Stimulated activated CD8-positive, alpha-beta memory T cell treated with anti-CD3 and anti-CD28 coated beads, Interleukin-7, amount 100 ng/mL, for 48 hours (primary cell): ENCODE data around the gene PTPN20.
A peak's percentile ranks its signal among the peaks of the same experiment; 100 is the strongest.

Experiments used
- DNase-seq, 2 donors: peaks; one replicate each; pipeline ENCODE4 v3.0.0-alpha.2; 2020; ENCODE audit warnings: low read depth in 1 of 2; ENCODE audit errors: extremely low read depth in 1 of 2

The PTPN20 gene

DNA sequence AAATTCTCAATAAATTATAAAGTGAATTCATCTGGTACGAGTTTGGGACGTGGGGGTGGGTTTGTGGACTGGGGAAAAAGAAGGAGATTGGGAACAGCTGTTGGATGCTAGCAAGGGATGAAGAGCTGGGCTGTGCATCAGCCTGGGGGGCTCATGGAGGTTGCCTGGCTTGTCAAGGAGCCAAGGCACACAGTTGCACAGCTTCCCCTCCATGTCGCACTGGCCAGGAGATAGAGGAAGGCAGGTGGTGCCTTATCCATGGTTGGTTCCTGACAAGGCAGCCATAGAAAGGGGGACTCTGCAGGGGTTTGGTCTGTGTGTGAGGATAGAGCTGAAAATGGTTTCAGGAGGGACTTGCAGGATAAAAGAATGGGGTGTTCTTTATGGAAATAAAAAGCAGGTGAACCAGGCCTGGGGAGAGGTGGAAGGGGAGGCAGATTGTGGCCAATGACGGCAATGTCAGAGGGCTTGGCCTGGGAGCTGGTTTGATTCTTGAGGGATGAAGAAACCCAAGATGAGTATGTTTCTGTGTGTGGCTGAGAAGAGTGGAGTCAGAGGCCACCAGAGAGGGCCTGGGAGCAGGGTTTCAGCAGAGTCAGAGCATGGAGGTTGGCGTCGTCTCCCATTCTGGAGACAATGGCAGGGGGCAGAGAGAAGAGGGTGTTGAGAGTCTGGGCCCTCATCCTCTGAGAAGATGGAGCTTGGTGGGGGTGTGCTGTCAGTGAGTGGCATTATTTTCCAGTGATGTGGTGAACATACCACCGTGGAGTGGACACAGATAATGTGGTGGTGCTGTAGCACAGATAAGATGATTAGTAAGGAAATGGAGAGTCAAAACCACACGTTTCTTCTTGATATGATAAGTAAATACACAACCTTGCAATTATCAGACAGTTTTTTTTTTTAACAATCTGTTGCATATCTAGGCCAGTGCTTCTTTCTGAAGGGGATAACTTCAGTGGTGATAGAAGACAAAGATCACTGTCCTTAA lies 108.2 kb downstream of the PTPN20 start:
- DNase-seq = no peak

DNA sequence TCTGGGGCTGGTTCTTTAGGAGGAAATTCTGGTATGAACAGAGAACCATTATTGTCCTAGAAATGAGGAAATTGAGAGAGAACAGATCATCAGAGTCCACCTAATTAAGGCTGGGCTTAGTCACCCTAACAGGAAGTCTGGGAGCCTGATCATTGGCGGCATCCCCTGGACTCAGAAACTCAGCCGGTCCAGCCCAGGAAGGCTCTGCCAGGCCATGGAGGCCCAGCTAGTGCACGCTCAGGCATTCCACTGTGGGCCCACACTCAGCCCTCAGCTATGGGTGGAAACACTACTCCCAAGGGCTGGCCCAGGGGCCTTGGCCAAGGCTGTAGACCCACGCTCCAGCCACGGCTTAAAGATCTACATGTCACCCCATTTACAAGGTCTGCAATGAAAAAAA lies 109.2 kb downstream of the PTPN20 start:
- DNase-seq = no peak

DNA sequence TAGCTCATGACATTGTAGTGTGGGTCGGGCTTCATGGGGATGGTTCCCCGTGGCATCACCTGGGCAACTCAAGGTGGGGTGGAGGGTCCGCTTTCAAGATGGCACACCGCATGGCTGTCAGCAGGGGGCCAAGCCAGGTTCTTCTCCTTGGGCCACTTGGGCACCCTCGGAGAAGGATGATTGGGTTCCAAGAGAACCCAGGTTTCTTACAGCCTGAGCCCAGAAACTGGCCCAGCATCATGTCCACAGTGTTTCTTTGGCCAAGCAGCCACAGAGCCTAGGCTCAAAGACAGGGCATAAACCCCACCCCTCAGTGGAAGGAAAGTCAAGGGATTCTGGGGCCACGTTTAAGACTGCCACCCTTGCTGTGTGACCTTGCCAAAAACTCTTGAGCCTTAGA lies 110.6 kb downstream of the PTPN20 start:
- DNase-seq = no peak

DNA sequence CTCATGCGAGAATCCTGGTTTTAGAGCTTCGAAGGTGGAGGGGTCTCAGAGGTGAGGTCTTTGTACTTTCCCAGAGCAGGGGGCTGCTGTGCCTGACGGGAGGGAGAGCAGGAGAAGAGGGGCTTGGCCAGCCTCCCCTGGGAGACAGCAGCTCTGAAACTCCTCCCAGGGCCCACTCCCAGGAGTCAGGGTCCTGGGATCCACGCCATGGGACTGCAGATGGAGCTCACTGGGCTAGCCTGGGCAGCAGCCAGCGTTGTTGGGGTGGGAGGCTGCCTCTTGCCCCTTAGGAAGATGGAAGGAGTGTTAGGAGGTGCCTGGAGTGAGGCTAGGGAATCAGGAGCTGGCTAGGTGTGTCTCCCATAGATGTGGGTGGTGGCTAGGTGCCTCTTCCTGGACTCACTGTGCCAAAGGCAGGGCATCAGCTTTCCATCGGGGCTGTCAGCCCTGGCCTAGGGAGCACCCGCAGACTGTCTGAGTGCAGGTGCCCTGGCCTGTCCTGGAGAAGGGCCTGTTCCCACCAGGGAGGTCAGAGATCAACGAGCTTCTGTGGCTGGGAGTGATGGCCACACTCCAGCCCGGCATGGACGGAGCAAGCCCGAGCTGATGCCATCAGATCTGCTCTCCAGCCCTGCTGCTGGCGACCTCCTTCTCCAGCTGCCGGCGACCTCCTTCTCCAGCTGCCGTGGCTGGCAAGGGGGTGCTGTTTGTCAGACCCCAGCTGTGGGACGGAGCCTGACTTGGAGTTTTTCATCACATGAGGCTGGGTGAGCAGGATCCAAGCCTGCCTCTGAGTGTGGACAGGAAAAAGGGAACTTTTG lies 111.3 kb downstream of the PTPN20 start:
- no peak for DNase-seq

DNA sequence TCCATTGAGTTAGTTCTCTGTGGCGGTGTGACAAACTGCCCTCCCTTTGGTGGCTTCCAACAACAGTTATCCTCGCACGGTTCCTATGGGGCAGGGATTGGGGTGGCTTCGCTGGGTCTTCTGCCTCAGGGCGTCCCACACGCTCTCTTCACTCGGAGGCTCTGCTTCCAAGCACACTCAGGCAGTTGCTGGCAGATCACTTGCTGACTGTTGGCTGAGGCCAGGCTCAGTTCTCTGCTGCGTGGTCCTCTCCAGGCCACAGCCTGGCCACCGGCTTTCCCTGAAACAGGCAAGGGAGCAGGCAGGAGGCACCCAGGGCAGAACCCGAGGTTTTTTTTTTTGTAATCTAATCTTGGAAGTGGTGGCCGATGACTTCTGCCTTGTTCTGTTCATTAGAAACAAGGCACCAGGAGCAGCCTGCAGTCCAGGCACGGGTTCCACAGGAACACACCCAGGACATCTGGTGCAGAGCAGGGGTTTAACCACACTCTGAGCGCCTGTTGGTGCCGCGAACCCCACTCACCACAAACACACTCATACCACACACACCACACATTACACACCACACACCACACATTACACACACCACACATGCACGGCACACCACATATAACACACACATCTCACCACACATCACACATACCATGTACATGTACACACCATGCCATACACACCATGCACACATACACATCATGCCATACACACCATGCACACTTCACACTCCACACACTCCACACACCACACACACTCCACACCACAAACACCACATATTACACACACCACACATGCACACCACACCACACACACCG lies 112.2 kb downstream of the PTPN20 start:
- DNase-seq = no peak

DNA sequence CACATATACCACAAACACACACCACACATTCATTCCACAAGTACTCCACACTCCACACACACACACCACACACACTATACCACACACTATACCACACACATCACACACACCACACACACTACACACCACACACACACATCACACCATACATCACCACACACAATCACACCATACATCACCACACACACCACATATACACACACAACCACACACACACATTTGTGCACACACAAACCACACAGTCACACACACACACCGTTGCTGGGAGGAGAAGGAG lies 112.8 kb downstream of the PTPN20 start:
- no peak for DNase-seq

DNA sequence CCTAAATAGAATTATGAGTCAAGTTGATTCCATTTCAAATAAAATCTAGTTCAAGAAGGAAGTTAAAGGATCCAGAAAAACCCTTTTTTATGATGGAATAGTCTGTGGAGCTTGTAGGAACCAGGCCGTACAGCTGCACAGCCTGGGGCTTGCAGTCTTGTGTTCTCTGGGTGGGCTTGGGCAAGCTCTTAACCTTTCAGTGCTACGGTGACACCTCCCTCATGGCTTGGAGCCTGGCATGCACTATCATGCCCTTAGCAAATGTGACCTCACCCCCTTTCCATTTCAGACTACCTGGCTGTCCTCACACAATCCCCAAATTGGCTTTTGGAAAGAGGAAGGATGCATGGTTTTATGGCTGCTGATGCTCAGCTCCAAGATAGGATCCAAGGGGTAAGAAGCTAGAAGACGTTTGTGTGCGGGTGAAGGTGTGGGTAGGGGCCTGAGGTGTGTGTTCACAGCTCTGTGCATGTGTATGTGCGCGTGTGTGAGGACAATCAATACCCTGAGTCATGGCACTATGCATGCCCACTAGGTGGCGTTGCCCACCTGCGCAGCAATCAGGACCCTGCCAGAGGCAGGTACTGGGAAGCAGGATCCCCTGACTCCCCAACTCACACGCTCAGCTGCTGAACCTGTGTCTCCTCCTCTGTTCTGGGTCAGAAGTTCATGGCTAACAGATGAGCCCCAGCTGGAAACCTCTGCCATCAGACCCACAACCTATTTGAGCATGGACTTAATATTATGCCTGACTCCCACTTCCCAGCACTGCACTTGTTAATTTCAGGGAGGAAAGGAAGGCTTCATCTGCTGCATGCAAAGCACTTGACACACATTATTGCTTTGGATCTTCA lies 113.4 kb downstream of the PTPN20 start:
- peak; percentile 36 to 47 for DNase-seq

DNA sequence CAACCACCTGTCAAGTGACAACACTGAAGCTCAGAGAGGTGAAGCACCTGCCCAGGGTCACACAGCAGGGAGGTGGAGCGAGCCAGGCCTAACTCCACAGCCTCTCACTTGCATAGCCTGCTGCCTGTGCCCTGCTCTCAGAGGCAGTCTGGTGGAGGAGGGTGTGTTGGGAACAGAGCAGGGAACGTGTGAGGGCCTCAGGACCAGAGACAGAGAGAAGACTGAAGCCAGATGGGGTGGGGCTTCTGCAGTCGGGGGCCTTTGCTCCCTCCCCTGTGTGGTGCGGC lies 114.0 kb downstream of the PTPN20 start:
- no peak for DNase-seq

DNA sequence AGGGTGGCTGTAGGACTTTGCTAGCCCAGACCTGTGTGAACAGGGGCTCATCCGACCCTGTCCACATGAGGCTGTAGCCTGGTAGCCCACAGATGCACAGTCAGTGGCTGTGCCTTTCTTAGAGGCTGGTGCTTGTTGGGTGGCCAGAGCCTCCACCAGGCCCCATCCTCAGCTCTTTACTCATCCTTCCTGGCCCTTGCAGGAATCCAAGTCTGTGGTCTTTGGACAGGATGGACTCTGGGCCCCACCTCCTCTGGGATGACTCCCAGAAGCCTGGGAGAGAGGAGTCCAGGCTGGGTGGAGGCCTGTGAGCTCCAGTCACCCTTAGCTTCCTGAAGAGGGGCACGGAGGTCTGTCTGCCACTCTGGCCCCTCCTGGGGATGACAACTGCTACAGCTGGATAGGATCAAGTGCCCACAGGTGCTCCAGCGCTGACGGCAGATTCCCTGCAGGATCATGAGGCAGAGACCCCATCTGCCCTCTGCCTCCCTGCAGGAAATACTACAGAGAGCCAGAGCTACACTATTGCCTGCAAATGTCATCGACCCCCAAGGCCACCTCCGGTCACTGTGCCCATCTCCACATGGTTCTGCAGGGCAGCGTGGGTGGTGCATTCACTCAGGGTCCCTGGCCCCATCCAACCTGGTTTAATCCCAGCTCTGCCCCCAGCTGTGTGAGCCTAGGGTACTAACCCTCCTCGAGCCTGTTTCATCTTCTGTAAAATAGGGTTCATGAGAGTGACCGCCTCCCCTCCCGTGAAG lies 114.5 kb downstream of the PTPN20 start:
- DNase-seq = no peak

DNA sequence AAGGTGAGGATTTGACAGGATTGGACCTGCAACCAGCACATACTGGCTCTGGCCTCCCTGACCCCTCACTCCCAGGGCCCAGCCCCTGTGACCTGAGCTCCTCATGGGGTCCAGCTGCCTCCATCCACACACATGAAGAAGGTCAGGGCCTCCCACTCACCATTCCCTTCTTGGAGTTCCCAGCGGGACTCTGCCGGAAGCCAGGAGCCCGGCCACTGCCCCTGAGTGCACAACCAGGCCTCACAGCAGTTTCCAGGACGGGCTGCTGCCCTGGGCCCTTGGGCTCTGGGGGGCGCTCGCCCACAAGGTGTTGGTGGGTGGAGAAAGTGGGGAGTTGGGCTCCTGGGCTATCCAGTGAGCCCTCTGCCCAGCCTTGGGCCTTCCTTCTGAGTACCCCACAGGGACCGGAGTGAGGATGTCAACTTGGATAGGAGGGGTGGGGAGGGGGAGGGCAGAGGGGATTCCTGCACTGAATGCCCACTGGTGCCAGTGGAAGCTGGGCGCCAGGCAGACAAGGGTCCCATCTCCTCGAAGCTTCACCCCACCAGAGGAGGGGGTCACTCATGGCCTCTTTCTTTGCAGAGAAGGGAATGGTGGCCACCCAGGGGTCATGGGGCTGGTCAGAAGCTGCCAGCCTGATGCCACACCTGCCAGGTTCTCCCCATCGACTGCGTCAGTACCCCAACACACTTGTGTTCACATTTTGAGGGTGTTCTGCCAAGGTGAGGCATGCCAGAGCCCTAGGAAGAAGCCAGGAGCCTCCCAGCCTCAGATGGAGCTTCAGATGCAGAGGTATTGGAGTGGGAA lies 115.3 kb downstream of the PTPN20 start:
- DNase-seq = no peak

DNA sequence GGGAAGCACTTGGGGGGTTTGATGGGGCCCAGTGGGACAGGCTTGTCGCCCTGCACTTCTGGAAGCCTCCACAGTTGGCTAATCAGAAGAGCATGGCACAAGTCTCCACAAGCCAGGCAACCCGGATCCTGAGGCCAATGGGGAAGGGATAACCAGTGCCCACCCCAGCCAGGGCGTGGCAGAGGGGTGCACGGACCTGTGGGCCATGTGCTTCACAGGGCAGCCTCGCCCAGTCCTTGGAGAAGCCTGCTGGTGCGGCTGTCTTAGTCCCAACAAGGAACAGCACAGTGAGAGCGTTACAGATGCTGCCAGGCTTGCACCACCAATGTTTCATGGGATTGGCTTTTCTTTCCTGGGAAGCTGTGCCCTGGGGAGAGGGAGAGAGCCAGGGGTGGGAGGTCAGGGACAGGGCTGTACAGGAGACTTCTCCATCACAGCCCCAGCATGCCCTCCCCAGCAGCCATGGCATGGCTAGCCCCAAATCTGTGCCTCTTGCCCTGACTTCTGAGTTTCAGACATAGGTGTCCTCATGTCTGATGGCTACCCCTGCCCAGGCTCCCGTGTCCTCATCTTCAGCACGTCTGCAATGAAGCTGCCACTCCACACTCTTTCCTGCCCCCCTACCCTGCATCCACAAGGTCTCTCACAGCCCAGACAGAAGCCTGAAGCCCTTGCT lies 116.0 kb downstream of the PTPN20 start:
- no peak for DNase-seq

DNA sequence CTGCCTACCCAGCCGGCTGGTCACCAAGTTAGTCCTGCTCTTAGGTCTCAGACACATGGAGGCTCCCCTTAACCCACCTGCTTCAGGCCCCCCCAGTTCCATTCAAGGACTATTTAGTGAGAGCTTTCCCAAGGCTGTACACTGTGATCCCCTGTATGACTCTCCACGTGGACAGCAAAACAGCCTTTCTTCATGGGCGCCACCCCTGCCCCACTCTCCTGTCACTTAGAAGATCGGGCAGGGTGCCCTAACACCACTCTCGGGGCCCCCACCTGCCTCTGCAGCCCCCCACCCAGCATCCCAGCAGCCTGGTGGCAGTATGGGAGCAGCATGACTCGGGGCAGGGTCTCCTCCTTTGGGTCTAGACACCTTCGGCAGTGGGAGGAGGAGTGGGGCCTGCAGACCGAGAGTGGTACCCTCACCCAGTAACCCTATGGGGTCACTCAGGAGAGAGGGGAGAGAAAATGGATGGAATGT lies 116.6 kb downstream of the PTPN20 start:
- DNase-seq = no peak

DNA sequence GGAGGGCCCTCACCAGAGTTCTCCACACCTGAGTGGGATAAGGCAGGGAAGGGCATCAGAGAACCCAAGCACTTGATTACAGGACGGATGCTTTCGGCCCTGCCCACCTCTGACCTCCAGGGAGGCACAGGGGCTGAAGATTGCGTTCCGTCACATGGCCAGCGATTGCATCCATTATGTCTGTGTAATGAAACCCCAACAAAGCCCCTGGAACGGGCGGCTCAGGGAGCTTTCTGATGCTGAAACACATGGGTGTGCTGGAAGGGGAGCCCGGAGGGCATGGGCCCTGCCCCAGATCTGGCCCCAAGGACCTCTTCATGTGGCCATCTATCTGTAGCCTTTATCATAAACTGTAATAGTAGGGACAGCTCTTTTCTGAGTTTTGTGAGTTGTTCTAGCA lies 117.2 kb downstream of the PTPN20 start:
- DNase-seq = no peak

DNA sequence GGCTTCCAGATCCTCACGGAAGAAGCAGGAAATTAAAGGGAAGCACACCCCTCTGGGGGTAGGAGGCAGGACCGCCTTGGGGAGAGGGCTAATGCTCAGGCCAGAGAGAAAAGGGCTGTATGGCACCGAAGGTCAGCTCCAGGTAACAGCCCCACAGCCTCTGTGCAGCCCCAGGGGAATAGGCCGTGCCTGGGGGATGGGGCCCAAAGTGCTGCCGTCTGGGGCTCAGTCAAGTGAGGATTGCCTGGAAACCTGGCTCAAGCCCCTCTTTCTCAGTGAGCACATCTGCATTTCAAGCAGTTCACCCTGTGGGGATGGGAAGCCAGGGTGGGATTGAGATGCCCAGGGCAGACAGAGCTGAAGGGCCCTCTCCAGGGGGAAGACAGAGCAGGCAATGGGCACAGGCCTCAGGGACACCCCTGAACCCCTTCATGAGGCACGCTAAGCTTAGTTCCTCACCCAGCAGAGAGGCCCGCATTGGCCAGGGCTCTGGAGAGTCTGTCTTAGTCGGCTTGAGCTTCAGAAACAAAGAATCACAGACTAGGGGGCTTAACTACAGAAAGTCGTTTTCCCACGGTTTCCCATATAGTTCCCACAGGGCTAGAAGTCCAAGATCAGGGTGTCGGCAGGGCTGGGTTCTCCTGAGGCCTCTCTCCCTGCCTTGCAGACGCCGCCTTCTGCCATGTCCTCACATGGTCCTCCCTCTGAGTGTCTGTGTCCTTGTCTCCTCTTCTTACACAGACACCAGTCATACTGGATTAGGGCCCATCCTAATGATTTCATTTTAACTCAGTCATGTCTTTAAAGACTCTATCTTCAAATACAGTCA lies 118.2 kb downstream of the PTPN20 start:
- no peak for DNase-seq

DNA sequence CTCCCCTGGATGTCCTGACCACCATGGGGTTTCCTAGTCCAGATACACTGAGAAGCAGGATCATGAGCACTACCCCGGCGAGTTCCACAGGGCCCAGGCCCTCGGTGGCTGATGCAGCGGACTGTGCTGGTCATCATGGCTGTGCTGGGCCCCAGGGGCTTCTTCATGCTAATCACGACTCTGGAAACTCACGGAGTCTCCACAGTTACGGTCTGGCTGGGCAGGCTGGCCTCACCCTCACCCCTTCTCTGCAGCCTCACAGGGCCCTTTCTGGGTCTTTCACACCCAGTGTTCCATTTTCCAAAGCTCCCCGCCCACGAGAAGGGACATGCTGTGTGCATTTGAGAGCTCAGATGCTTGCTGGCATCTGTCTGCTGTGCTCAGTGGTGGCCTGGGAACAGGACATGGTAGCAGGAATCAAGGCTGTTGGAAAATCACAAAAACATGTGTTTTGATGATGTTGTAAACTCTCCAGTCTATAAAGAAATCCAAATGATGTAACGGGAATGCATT lies 119.0 kb downstream of the PTPN20 start:
- DNase-seq = no peak

DNA sequence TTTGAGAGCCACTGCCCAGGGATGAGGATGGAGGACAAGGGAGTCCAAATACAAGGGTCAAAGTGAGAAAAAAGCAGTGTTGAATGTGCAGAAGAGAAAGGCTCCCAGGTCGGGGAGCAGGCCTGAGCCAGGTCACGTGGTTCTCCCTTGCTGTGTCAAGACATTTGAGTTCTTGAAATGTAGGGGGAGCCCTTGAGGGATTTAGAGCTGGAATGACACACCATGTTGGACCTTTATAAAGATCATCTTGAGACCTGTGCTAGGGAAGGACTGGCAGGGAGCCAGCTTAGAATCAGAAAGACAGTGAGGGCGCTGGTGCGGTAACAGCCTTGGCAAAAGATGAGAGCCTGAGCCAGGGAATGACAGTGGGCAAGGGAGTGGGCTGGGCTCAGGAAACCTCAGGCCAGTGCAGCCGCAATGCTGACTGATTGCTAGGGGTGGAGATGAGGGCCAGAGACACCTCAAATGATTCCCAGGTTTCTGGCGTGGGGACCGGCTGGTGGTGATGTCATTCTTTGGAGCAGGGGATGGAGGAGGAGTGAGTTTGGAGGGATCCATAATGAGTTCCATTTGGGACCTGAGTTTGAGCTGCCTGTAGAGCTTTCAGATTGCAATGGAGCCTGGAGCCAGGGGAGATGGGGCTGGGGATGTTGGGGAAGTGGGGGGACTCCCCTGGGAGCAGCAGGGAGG lies 120.1 kb downstream of the PTPN20 start:
- DNase-seq = no peak
